HepG2 (cell line): ENCODE data around the gene TXNL4A. TPM values are rescaled to one million over a fixed set of nuclear protein-coding genes. Genes with fewer than 3 reads are reported as not detected.

Experiments
- ATF5 ChIP-seq: sonication (generic); formaldehyde crosslinking; IDR thresholded peaks from 2 replicates; pipeline ENCODE4 v1.4.0; 2020; ENCODE audit warnings: mild to moderate bottlenecking, low read depth, missing genetic modification reagents
- CEBPZ ChIP-seq: IDR thresholded peaks from 2 replicates; pipeline ENCODE4 v1.6.1; 2012; ENCODE audit warnings: low read length, improper control_type of control experiment
- CREBL2 ChIP-seq: sonication (generic); formaldehyde crosslinking; IDR thresholded peaks from 2 replicates; pipeline ENCODE4 v1.8.1; 2023; ENCODE audit warnings: missing genetic modification reagents, mild to moderate bottlenecking, borderline replicate concordance
- ELF4 ChIP-seq: sonication (generic); formaldehyde crosslinking; IDR thresholded peaks from 2 replicates; pipeline ENCODE4 v1.5.0; 2020; ENCODE audit warnings: missing genetic modification reagents, mild to moderate bottlenecking, moderate library complexity, borderline replicate concordance
- FOXC1 ChIP-seq: sonication (generic); formaldehyde crosslinking; IDR thresholded peaks from 2 replicates; pipeline ENCODE4 v1.8.0; 2022; ENCODE audit warnings: mild to moderate bottlenecking, missing genetic modification reagents, borderline replicate concordance
- GABPA ChIP-seq, 2 experiments: IDR thresholded peaks; 2 replicates each; pipeline ENCODE4 v1.6.1; 2011 to 2016; ENCODE audit warnings: low read depth in 2 of 2, low read length in 1 of 2, missing biosample characterization in 1 of 2, missing genetic modification characterization in 1 of 2
- HES4 ChIP-seq: sonication (generic); formaldehyde crosslinking; IDR thresholded peaks from 2 replicates; pipeline ENCODE4 v1.9.0; 2021; ENCODE audit warnings: mild to moderate bottlenecking, missing genetic modification reagents, borderline replicate concordance
- IKZF4 ChIP-seq: sonication (generic); formaldehyde crosslinking; IDR thresholded peaks from 2 replicates; pipeline ENCODE4 v1.5.1; 2020; ENCODE audit warnings: borderline replicate concordance, mild to moderate bottlenecking, low read depth, missing genetic modification reagents; ENCODE audit errors: not compliant biosample characterization
- ISL2 ChIP-seq: sonication (generic); formaldehyde crosslinking; IDR thresholded peaks from 2 replicates; pipeline ENCODE4 v1.5.0; 2020; ENCODE audit warnings: missing genetic modification reagents
- NFYC ChIP-seq: IDR thresholded peaks from 2 replicates; pipeline ENCODE4 v1.6.1; 2016; ENCODE audit warnings: missing genetic modification reagents, missing compliant biosample characterization
- RCOR2 ChIP-seq: IDR thresholded peaks from 2 replicates; pipeline ENCODE4 v1.6.1; 2016; ENCODE audit warnings: missing biosample characterization, missing genetic modification reagents
- SAP130 ChIP-seq: IDR thresholded peaks from 2 replicates; pipeline ENCODE4 v1.6.1; 2016; ENCODE audit warnings: low read depth
- SOX5 ChIP-seq: IDR thresholded peaks from 2 replicates; pipeline ENCODE4 v1.6.1; 2016; ENCODE audit warnings: borderline replicate concordance
- USF2 ChIP-seq, 2 experiments: sonication (generic) in 1 of 2; formaldehyde crosslinking in 1 of 2; IDR thresholded peaks; 2 replicates each; pipeline versions ENCODE4 v1.5.1 to v1.6.1; 2011 to 2020; ENCODE audit warnings: borderline replicate concordance in 1 of 2, low read depth in 1 of 2, low read length in 1 of 2, mild to moderate bottlenecking in 1 of 2, missing genetic modification reagents in 1 of 2, moderate library complexity in 1 of 2
- ZBTB2 ChIP-seq: sonication (generic); formaldehyde crosslinking; IDR thresholded peaks from 2 replicates; pipeline ENCODE4 v1.8.0; 2022; ENCODE audit warnings: low read depth, missing genetic modification reagents
- ZEB1 ChIP-seq: IDR thresholded peaks from 2 replicates; pipeline ENCODE4 v1.6.1; 2012; ENCODE audit warnings: mild to moderate bottlenecking, low read depth, inconsistent platforms; ENCODE audit not compliant: insufficient replicate concordance
- ZFAT ChIP-seq: sonication (generic); formaldehyde crosslinking; conservative IDR thresholded peaks from 2 replicates; pipeline ENCODE4 v1.8.1; 2023; ENCODE audit warnings: missing genetic modification reagents, inconsistent platforms
- ZNF292 ChIP-seq: sonication (generic); formaldehyde crosslinking; IDR thresholded peaks from 2 replicates; pipeline ENCODE4 v1.8.1; 2022; ENCODE audit warnings: mild to moderate bottlenecking, low read depth, missing genetic modification reagents, borderline replicate concordance
- ZNF513 ChIP-seq: sonication (generic); formaldehyde crosslinking; conservative IDR thresholded peaks from 2 replicates; pipeline ENCODE4 v1.5.0; 2020; ENCODE audit warnings: missing genetic modification reagents
- ZNF629 ChIP-seq: sonication (generic); formaldehyde crosslinking; conservative IDR thresholded peaks from 2 replicates; pipeline ENCODE4 v1.5.0; 2020; ENCODE audit warnings: missing genetic modification reagents
- polyA plus RNA-seq, 8 experiments: library from polyadenylated mRNA; depleted of rRNA in 3 of 8; stranded (reverse) in 7 of 8; unstranded in 1 of 8; fragments of >200 nt; fragmentation: Illumina TruSeq in 4 of 8; extraction: Trizol in 4 of 8; gene quantifications; 2 replicates each; pipeline versions ENCODE4 v1.2.1 to v1.2.3, GENCODE V29; 2011 to 2016; ENCODE audit warnings: low read depth in 4 of 8, missing spikeins in 1 of 8, mixed read lengths in 1 of 8; ENCODE audit not compliant: insufficient read depth in 1 of 8
- total RNA-seq, 5 experiments: library from RNA; depleted of rRNA; stranded (reverse); fragments of >200 nt; fragmentation: Illumina TruSeq; extraction: Trizol; gene quantifications; 2 replicates each; pipeline ENCODE4 v1.2.3, GENCODE V29; 2016; ENCODE audit warnings: low read depth in 1 of 5

Gene TXNL4A
- total and polyA plus RNA-seq, 2 of the 13 experiments (the other 11 are each of a cell fraction or from before 2014, with no cell fraction given), result 172 to 202 TPM

- TF ChIP-seq ZNF292 (CRISPR knock-in tag) (no peak), CEBPZ (no peak), FOXC1 (no peak; the same call in 1 of the 2 replicates), ZNF629 (CRISPR knock-in tag) (no peak), SAP130 (CRISPR knock-in tag) (peak; percentile 24; the same call in 1 of the 2 replicates), RCOR2 (no peak), ISL2 (CRISPR knock-in tag) (0 out of 2 replicates have a peak, but pooled peaks have one; percentile 4), ZFAT (no peak), NFYC (no peak), ELF4 (CRISPR knock-in tag) (no peak), ZNF513 (no peak), ATF5 (CRISPR knock-in tag) (0 out of 2 replicates have a peak, but pooled peaks have one; percentile 38), USF2 (IDR thresholded peaks at IDR 0.05; ENCODE audit: low read depth, low read length) (no peak), USF2 (CRISPR knock-in tag; IDR thresholded peaks at IDR 0.05; ENCODE audit: borderline replicate concordance) (no peak), ZEB1 (no peak), HES4 (CRISPR knock-in tag) (peak; percentile 83; the same call in 1 of the 2 replicates), ZBTB2 (CRISPR knock-in tag) (no peak), CREBL2 (CRISPR knock-in tag) (no peak), GABPA (IDR thresholded peaks at IDR 0.05; ENCODE audit: low read depth, low read length) (no peak), GABPA (CRISPR knock-in tag; IDR thresholded peaks at IDR 0.05; ENCODE audit: low read depth) (no peak), SOX5 (CRISPR knock-in tag) (no peak), IKZF4 (no peak)
Observed at GRCh38 chr18:79988071-79988450, 302 bp downstream of the TXNL4A start (continued).
